GM21515 (cell line): ENCODE measurements around the gene FRMD5.

ENCODE experiments used
- ATAC-seq: cut with Tn5 transposase; IDR thresholded peaks from one replicate; pipeline ENCODE4 v1.9.1; 2021; ENCODE audit not compliant: unreplicated experiment

The FRMD5 gene

GRCh38 chr15:44163370-44163769 lies 31.7 kb downstream of the FRMD5 start:
- no peak for ATAC-seq

DNA sequence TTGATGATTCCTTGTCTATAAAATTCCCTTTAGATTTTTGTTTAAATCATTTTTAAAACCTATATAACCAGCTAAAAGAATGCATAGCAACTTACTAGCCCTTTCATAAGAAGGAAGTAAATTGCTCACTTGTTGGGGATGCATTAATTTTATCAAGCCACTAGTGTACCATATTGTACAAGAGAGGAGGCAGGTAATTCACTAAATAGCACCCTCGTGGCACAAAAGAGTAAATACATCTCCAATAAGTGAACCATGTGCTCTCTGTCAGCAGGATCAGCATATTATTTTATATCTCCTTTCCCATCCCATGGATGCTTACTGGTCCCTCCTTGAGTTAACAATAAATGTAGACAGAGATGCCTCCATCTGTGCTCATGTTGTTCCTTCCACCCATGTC lies 34.3 kb downstream of the FRMD5 start:
- no peak for ATAC-seq

GRCh38 chr15:44159492-44159891 lies 35.6 kb downstream of the FRMD5 start:
- no peak for ATAC-seq

DNA sequence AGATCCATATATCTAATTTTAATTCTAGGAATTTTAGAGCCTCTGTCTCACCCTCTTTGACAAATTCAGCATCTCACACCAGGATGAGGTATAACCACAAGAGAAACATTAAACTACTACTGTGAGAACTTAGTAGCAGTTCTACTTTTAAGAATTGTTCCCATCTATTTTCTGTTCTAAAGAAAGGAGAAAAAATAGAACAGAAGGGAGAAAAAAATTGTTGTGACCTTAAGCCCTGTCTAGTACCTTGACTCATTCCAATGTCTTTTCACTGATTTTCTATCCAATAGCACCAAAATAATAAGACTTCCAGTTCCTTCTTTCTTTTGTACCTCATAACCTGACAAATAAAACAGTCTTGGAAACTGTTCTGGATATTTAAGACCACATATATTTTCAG lies 37.0 kb downstream of the FRMD5 start:
- no peak for ATAC-seq

GRCh38 chr15:44157679-44158078 lies 37.4 kb downstream of the FRMD5 start:
- no peak for ATAC-seq

- no peak for ATAC-seq
Observed at GRCh38 chr15:44153352-44153751, 41.7 kb downstream of the FRMD5 start.

GRCh38 chr15:44149224-44149623 lies 45.8 kb downstream of the FRMD5 start:
- no peak for ATAC-seq

GRCh38 chr15:44148580-44148979 lies 46.5 kb downstream of the FRMD5 start:
- ATAC-seq: no peak

DNA sequence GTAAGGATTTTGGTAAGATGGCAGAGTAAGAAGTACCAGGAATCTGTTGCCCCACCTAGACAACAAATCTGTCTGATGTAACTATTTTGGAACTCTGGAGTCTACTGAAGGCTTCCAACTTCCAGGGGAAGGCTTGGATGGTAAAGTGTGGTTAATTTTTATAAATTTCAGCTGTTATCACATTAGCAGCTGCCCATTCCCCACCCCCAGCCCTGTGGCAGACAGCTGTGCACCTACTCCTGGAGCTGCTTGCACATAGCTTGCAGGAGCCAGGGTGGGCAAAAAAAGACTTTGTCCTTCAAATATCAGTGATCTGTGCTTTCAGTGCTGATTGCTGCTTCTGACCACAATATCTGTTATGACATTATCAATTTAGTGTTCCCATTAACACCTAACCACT lies 47.4 kb downstream of the FRMD5 start:
- no peak for ATAC-seq

- ATAC-seq: no peak
Observed at GRCh38 chr15:44145495-44145894, 49.6 kb downstream of the FRMD5 start.

DNA sequence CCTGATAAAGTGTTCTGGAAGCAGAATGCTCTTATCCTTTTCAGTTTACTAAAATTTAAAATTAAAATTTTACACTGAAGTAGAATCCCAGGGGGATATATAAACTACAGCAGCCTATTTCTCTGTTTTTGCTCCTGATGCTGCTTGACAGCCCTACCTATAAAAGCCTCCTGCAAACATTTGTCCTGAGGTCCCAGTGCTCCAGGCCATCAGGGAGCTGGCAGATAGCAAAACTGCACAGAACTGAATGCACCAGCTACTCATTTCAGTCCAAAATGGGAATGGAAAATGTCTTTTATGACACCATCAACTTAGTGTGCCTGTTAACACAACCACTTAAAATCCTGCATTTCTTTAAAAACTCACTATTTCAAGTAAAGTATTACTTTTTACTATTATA lies 50.1 kb downstream of the FRMD5 start:
- ATAC-seq: no peak

DNA sequence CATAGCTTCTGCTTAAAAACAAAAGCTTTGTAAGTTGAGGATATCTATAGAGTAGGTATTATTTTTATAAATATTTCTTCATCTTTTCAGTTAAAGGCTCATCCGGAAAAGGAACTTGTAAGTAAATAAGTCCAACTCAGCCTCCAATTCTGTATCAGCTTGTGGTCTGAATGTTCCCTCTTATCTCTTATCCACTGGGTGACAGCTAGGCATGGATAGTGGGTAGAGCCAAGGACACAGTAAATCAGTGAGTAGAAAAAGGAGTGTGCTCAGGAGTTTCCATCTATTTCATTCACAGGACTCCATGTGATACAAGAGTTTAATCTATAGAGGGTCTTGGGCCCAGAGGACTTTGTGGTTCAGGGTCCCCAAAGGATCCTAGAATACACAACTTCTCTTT lies 50.9 kb downstream of the FRMD5 start:
- ATAC-seq: no peak

GRCh38 chr15:44137750-44138149 lies 57.3 kb downstream of the FRMD5 start:
- ATAC-seq: no peak

DNA sequence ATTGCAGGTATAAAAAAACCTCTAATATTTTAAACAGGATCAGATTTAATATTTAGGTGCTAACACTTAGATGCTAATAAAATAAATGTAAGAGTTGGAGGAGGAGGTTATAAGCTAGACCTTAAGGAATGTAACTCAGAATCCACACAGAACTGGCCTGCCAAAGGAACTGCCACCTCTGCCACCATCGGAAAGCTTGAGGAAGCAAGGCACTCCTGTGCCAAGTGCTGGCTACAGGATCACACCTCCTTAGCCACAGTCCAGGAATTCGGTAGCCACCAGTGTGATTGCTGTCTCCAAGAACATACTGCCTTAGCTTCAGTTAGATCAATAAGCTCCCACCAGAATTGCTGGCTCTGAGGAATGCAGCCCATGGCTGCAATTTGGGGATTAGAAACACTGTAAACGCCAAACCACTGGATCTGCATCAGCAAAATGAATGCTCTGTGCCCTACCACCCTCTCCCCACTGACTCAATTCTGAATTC lies 58.0 kb downstream of the FRMD5 start:
- no peak for ATAC-seq

GRCh38 chr15:44132057-44132456 lies 63.0 kb downstream of the FRMD5 start:
- ATAC-seq: no peak

DNA sequence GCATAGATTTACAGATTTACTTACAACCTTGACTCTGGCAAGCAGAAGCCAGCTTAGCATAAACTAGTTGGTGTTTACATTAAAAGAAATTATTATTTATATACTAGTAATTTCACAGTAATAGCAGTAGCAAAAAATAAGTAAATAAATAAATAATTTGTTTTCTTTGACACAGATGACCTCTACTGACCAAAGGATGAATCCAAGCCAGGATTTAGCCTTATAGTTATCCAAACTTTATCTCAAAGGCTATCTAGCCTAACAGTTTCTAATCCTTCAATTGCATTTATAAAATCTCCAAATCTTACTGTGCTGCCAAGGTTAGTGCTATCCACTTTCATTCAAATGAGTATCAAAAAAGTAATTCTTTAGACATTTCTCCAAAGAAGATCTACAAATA lies 64.3 kb downstream of the FRMD5 start:
- no peak for ATAC-seq

DNA sequence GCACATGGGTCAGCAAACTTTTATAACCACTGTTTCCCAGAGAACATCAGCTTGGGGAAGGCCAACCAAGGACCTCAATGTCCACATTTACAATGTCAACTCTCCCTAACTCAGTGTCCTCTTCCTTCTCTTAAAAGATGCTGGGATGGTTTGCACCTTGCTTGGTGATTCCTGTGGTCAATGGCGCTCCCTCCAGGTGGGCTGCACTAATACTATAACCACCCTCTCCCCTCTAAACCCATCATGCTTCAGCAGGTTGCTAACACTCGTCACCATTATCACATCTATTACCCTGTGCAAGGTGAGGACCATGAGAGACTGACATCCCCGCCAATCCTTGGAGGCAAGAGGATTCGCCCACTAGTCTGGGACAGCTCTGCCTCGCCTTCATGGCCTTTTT lies 65.2 kb downstream of the FRMD5 start:
- no peak for ATAC-seq

DNA sequence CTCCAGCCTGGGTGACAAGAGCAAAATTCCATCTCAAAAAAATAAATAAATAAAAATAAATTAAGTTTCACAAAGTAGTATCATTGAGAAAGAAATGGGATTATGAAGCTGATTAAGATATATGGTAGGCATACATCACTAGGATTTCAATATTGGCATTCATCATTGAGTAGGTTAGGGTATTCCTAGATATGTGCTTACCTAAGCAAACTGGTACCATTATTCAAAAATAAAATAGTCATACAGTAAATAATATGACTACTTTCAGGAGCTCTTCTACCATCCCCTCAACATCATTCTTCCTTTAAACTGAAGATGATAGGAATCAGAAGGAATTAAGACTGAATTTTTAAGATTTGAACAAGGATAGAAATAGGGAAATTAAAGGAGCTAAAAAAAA lies 66.6 kb downstream of the FRMD5 start:
- ATAC-seq: no peak

GRCh38 chr15:44125879-44126278 lies 69.2 kb downstream of the FRMD5 start:
- ATAC-seq: no peak

GRCh38 chr15:44102675-44103254 lies 92.3 kb downstream of the FRMD5 start:
- ATAC-seq: no peak

GRCh38 chr15:44101944-44102343 lies 93.1 kb downstream of the FRMD5 start:
- no peak for ATAC-seq

DNA sequence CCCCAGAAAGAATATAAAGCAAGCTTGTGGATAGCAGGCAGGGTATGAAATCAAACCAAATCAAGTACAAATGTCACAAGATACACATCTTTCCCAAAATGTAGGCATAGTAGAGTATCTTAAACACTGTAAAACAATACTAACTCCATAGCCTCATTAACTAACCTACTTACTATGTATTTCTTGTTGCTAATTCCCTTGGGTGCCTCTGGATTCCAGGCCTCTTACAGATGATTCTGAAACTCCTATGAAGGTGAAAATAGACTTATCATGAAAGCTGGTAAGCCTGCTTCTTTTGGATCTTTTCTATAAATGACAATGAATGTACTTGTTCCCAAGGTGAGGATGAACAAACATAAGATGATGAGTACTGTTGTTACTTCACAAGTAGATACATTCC lies 93.8 kb downstream of the FRMD5 start:
- no peak for ATAC-seq

- ATAC-seq: no peak
Observed at GRCh38 chr15:44099671-44100070, 95.4 kb downstream of the FRMD5 start.

DNA sequence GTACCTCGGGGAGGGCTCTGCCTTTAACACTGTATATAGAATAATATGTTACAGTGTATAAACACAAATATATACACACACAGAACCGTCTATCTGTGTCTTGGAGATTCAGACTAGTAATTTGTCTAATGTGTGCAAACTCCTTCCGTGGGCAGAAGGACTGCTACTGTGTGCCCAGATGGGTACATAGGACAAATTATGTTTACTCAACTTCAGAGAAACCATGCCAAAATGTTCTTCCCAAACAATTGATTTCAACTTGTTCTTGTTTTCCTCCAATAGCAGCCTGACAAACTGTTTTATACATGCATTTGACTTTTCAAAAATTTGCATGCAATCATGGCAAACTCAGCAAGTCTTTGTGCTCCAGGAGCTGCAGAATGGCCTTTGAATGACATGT lies 97.5 kb downstream of the FRMD5 start:
- ATAC-seq: no peak
